Islet of Langerhans (tissue), 1 donor: ENCODE data around the gene HFM1.

Source experiments
- FAIRE-seq: peaks from one replicate; lab custom pipeline; 2011; peaks lifted over from hg19 to GRCh38; lab: Jason Lieb, UNC

The HFM1 gene

DNA sequence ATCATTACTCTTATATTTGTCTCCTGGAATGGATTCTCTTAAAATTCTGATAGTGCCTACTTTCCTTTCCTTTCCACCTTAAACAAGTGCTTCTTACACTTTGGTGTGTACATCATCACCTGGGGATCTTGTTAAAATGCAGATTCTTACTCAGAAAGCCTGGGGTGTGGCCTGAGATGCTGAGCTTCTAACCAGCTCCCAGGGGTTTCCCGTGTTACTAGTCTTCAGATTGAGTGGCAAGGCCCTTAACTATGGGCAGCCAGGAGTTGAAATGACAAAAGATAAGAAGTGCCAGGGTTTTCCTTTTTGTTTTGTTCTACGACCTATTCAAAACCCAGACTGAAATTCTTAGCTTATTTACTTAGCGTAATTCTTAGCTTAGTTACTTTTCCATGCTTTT is 159.2 kb downstream of the HFM1 start:
- no peak for FAIRE-seq

- FAIRE-seq = no peak
Observed at GRCh38 chr1:91244737-91245136, 159.9 kb downstream of the HFM1 start.

DNA sequence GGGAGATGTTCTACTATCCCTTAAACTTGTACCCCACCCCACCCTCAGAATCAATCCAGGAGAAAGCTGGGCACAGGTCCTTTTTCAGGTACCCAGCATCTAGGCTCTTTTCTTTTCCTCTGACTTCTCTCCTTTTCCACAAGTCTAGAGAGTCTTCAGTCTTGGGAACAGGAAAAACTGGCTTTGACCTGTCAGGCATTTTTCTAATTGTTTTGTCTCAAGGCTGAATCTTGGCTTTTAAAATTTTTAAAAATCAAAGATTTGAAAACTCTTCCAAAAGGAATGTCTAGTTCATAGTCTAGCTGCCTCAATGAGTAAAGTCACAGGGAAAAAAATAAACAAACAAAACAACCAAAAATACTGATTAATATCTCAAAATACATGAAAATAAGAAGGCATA is 161.5 kb downstream of the HFM1 start:
- FAIRE-seq = no peak

- no peak for FAIRE-seq
Observed at GRCh38 chr1:91234181-91234580, 170.5 kb downstream of the HFM1 start.

- FAIRE-seq = no peak
Observed at GRCh38 chr1:91226741-91227140, 177.9 kb downstream of the HFM1 start.

DNA sequence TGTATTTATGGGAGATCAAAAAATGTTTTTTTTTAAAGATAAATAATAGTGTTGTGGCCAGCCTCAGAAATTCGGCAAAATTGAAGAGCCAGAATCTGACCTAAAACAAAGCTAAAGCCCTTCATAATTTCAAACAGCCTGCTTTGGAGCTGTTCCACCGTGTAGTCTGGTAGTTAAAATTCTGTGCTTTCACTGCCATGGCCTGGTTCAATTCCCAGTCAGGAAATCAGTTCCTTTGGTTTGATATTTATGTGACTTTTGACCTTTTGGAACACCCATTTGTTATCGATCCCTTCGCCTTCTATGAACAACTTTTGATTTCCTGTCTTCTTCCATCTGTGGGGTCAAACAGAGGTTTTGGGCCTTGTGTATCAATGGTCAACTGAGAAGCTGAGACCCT is 179.8 kb downstream of the HFM1 start:
- FAIRE-seq = no peak

- no peak for FAIRE-seq
Observed at GRCh38 chr1:91221017-91221416, 183.6 kb downstream of the HFM1 start.

- no peak for FAIRE-seq
Observed at GRCh38 chr1:91217911-91218310, 186.7 kb downstream of the HFM1 start.
